Activated CD8-positive, alpha-beta memory T cell treated with anti-CD3 and anti-CD28 coated beads for 4 hours (primary cell): Measurements from ENCODE around the gene GSDMA.

Source experiments
- DNase-seq, 2 donors: peaks; one replicate each; pipeline ENCODE4 v3.0.0-alpha.2; 2020; ENCODE audit warnings: low read depth in 2 of 2

GSDMA gene

GRCh38 chr17:40022497-40022896 lies 59.7 kb downstream of the GSDMA start:
- DNase-seq: no peak

DNA sequence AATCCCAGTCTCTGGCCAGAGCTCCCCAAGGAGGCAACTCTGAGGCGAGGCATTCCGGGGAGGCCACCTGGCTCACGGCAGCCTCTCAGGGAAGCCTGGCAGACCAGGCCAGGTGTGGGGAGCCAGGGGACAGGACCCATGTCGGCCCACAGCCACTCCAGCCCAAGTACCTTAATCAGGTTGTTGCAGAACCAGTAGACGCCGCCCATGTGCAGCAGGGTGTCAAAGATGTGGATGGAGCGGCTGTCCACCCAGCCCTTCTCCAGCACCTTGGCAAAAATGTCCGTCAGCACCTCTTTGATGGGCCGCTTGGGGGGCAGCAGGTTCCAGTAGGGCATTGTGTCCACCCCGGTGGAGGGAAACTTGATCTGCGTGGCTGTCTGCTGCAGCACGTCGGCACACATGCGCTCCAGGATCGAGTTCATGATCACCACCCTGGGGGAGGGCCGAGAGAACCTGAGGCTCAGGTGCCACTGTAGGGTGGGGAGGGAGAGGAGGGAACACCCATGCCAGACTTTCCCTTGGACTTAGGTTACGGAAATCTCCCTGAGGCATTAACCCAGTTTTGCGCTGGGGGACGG lies 60.2 kb downstream of the GSDMA start:
- no peak for DNase-seq

DNA sequence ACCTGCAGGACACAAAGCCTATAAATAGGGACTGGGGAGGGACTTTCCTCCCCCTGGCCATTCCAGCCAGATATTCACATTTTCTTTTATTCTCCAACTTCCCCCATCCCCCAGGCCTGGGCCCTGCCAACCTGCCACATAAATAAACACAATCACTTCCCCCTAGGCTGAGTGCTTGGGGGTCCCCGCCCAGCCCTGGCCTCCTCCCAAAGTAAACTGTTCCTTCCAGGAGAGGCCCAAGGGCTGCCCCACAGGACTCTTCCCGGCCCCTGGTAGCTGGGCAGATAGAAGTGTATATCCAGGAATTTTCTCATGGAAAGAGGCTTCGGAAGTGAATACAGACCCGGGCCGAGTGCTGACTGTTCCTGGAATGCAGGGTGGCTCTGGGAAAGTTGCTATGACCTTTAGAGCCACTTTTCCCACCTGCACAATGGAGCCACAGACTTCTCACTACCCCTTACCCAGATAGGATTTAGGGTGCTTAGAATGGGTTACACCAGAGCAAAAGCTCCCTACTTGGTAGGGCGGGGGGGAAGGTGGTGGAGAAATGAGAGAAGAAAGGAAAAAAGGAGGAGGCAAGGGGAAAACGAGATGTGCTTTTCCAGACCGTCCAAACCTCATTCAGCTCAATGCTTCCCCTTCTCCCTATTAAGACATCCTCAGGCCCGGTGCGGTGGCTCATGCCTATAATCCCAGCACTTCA lies 60.9 kb downstream of the GSDMA start:
- DNase-seq: no peak

DNA sequence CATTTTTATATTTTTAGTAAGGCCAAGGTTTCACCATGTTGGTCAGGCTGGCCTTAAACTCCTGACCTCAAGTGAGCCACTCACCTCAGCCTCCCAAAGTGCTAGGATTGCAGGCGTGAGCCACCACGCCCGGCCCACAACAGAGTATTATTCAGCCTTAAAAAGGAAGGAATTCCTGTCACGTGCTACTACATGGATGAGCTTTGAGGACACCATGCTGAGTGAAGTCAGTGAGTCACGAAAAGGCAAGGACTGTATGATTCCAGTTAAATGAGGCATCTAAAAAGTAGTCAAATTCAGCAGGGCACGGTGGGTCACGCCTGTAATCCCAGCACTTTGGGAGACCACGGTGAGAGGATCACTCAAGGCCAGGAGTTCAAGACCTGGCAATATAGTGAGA lies 62.1 kb downstream of the GSDMA start:
- DNase-seq: no peak

GRCh38 chr17:40025559-40025958 lies 62.8 kb downstream of the GSDMA start:
- no peak for DNase-seq

GRCh38 chr17:40025991-40026815 lies 63.4 kb downstream of the GSDMA start:
- DNase-seq: no peak

DNA sequence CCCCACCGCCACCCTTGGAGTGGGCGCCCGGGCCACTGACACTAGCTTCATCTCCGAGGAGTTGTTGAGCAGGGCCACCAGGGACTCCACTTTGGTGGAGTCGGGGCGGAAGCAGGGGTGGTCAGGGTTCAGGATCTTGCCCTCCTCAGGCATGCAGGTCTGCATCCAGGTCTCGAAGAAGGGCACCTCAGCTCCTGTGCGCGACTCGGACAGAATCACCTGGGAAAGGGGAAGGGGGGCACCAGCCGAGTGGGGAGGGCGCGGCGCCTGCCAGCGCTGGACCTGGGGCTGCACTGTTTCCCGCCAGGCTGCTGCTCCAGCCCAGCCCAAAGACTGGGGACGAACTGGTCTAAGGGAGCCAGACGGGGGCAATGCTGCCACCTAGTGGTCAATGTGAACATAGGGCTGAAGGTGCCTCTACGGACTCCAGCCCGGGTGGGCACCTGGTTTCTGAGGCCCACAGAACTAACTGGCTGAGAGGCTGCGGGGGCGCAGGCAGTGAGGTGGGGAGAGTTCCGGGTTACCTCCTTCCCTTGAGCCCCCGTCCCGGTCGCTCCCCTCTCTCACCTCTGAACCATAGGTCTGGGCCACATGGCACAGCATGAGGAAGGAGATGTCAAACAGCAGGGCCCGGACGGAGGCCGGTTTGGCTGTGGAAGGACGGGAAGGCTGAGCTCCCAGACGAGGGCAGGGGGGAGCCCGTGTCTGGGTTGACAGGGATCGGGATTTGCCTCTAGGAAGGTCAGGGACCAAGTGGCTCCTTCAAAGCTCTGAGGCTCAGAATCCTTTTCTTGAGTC lies 64.2 kb downstream of the GSDMA start:
- DNase-seq: peak; percentile 49 to 51
